ENCODE data around the gene RBM20. TPM values are rescaled to one million over a fixed set of nuclear protein-coding genes. Genes with fewer than 3 reads are reported as not detected.

Gene RBM20
- total RNA-seq, 2 experiments from 2014 or later: 0.06 to 0.17 TPM

DNA sequence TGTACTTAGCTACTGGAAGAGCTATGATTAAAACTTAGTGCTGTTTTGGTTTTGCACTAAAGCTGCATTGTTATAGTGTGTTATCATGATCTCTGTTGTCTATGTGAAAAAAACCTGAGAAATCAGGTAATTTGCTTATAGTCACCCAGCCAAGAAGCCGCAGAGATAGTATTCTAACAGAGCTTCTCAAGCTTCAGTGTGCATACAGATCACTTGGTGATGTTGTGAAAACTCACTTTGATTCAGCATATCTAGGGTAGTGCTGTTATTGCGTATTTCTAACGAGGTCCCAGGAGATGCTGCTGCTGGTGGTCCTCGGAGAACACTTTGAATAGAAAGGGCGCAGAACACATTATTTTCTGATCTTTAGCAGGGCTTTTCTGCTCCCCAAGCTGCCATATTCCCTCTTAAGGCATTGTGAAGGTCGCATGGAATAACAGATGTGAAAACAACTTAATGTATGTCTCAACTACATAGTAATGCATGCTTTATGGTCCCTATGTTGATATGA is 159.2 kb downstream of the RBM20 start:
- no peak for ATAC-seq (ENCODE audit: low read depth)
- H3K4me3 Mint-ChIP-seq: peak overlapping the region; percentile 67

DNA sequence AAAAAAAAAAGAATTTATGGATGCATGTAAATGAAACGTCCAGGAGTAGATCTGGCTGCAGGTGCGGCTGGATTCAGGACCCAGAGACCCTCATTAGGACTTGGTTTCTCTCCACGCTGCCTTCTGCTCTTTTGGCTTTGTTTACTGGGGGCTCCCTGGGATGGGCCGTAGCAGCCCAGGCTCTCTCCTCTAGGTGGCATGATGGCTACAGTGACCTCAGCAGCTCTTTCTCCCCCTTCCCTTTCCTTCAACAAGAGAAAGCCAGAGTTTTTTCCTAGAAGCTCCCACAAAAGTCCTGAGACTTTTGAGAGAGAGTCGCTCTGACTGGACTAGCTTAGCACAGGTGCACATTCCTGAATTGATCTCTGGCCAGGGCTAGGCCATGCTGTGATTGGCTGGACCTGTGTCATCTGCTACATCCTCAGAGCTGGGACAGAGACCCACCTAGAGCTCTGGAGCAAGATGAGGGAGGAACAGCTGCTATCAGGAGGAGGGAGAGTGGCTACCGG is 159.7 kb downstream of the RBM20 start:
- peak; percentile 42 for DNase-seq

More for the DNA sequence above, 159.2 kb downstream of the RBM20 start:
- H3K27me3 Mint-ChIP-seq: no peaks in the 10 kb centered on the region
- H3K36me3 Mint-ChIP-seq: peaks cover 4% of the 10 kb centered on the region
- H3K4me1 Mint-ChIP-seq: peaks cover 32% of the 10 kb centered on the region
- POLR2A ChIA-PET: interaction anchor here (0.5 to 2.6 kb wide), 18 partner anchors 12 to 1362 kb away, joined by 3 to 19 read pairs (median 4); partner anchors contain the start of genes BBIP1, PDCD4 and SHOC2
- DNase-seq: no peak
- peak overlapping the region; percentile 86 for H3K27ac Mint-ChIP-seq
- H3K9me3 Mint-ChIP-seq: peaks cover 2% of the 10 kb centered on the region

DNA sequence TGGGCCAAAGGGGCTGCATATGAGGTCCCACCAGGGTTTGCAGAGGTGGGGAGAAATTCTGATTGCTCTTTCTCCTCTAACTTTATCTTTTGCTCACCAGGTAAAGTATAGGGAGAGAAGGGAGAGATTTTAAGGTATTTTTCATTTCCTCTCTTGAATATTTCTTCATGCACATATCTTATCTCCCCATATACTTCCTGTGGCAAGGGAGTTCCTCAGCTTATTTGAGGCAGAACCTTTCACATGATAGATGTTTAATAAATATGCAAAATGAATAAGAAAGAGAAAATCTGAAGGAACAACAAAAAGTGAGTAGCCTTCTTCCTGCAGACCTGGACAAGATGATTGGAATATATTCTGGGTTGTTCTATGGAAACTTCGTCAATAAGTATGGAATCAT is 160.2 kb downstream of the RBM20 start:
- Mint-ChIP-seq H3K4me3 (peak overlapping the region; percentile 46), H3K27ac (peak overlapping the region; percentile 80), H3K4me1 (peaks cover 35% of the 10 kb centered on the region), H3K36me3 (peaks cover 4% of the 10 kb centered on the region), H3K27me3 (no peaks in the 10 kb centered on the region), H3K9me3 (peaks cover 2% of the 10 kb centered on the region)
- ATAC-seq (ENCODE audit: low read depth): no peak
- no peak for DNase-seq
- POLR2A ChIA-PET: interaction anchor here (0.9 to 2.6 kb wide), 11 partner anchors 28 to 133 kb away, joined by 3 to 19 read pairs (median 5); partner anchors contain the start of genes BBIP1, PDCD4 and SHOC2

More for the DNA sequence above, 159.7 kb downstream of the RBM20 start:
- Mint-ChIP-seq H3K9me3 (peaks cover 2% of the 10 kb centered on the region), H3K4me1 (peaks cover 35% of the 10 kb centered on the region), H3K27ac (peak overlapping the region; percentile 80), H3K27me3 (no peaks in the 10 kb centered on the region), H3K36me3 (peaks cover 4% of the 10 kb centered on the region), H3K4me3 (peak overlapping the region; percentile 46)
- peak; percentile 74 for ATAC-seq (ENCODE audit: low read depth)
- POLR2A ChIA-PET: interaction anchor here (0.6 to 2.6 kb wide), 16 partner anchors 13 to 1362 kb away, joined by 3 to 19 read pairs (median 5); partner anchors contain the start of genes BBIP1, PDCD4 and SHOC2

DNA sequence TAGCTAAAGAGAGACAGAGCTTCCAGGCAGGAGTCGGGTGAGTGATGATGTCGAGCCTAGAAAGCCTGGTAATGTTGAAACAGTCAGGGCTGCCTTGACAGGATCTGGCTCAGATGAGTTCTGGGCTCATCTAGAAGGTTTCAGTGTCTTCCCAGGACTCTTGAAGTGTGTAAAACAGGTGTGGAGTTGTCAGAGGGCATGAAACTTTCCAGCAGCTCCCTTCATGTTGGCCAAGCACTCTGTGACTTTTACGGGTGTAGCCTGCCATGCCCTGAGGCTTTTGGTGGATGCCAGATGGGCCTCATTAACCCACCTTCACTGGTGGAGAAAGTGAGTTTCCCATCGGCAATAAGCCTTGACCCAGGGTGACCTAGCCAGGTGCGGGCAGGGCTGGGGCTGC is 161.2 kb downstream of the RBM20 start:
- H3K4me3 Mint-ChIP-seq: no peak overlapping the region
- no peaks in the 10 kb centered on the region for H3K27me3 Mint-ChIP-seq
- peaks cover 2% of the 10 kb centered on the region for H3K9me3 Mint-ChIP-seq
- H3K36me3 Mint-ChIP-seq: peaks cover 4% of the 10 kb centered on the region
- peak overlapping the region; percentile 80 for H3K27ac Mint-ChIP-seq
- no peak for ATAC-seq (ENCODE audit: low read depth)
- DNase-seq: no peak
- peaks cover 35% of the 10 kb centered on the region for H3K4me1 Mint-ChIP-seq
- POLR2A ChIA-PET: no interaction called here

DNA sequence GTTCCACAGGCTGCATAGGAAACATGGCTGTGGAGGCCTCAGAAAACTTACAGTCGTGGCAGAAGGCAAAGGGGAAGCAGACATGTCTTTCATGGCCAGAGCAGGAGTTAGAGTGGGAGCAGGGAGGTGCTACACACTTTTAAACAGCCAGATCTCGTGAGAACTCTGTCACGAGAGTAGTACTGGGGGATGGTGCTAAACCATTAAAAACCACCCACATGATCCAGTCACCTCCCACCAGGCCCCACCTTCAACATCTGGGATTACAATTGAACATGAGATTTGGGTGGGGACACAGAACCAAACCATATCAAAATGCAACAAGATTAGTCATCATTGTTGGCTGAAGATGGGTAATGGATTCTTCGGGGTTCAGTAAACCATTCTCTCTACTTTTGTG is 162.2 kb downstream of the RBM20 start:
- H3K4me1 Mint-ChIP-seq: peaks cover 35% of the 10 kb centered on the region
- H3K4me3 Mint-ChIP-seq: no peak overlapping the region
- POLR2A ChIA-PET: no interaction called here
- no peak for DNase-seq
- H3K36me3 Mint-ChIP-seq: peaks cover 4% of the 10 kb centered on the region
- H3K9me3 Mint-ChIP-seq: peaks cover 2% of the 10 kb centered on the region
- H3K27ac Mint-ChIP-seq: no peak overlapping the region
- no peaks in the 10 kb centered on the region for H3K27me3 Mint-ChIP-seq
- ATAC-seq (ENCODE audit: low read depth): no peak

DNA sequence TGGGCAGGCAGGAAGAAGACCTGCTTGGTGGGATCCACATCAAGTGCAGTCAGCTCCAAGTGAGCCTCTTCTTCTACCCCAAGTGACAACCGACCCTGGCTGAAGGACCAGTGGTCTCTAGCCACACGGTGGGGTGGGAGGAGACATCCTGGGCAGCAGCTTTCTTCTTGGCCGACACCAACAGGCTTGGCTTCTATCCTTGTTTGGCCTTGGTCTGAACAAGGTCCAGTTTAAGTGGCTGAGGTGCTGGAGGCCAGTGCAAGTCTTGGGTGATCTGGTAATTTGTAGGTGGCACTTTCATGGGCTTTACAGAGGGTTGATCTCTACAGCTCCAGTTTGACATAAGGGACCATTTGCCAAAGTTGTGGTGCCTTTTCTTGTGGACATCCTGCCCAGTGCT is 164.0 kb downstream of the RBM20 start:
- H3K27me3 Mint-ChIP-seq: no peaks in the 10 kb centered on the region
- H3K36me3 Mint-ChIP-seq: peaks cover 2% of the 10 kb centered on the region
- H3K27ac Mint-ChIP-seq: no peak overlapping the region
- DNase-seq (no peak), ATAC-seq (ENCODE audit: low read depth) (no peak)
- peaks cover 22% of the 10 kb centered on the region for H3K4me1 Mint-ChIP-seq
- POLR2A ChIA-PET: interaction anchor here (1.0 kb wide), 1 partner anchor 63 kb away, joined by 3 read pairs; the partner anchor contains the start of gene PDCD4
- H3K4me3 Mint-ChIP-seq: no peak overlapping the region
- no peaks in the 10 kb centered on the region for H3K9me3 Mint-ChIP-seq

DNA sequence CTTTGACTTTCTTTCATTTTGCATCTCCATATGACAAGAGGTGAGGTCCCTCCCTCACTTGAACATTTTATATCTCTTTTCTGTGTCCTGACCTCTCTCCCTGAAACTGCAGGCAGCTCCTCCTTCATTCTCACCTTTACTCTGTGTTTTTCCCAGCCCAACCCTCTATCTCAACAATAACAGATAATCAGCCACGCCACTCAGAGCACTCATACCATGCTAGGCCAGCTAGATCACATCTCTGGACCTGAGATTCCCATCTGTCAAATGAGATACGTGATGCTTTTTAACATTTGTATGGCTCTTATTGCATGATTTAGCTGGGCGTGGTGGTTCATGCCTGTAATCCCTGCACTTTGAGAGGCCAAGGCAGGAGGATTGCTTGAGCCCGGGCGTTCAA is 164.5 kb downstream of the RBM20 start:
- H3K4me3 Mint-ChIP-seq: no peak overlapping the region
- POLR2A ChIA-PET: no interaction called here
- H3K27ac Mint-ChIP-seq: no peak overlapping the region
- H3K27me3 Mint-ChIP-seq: no peaks in the 10 kb centered on the region
- DNase-seq: no peak
- no peaks in the 10 kb centered on the region for H3K9me3 Mint-ChIP-seq
- H3K36me3 Mint-ChIP-seq: peaks cover 2% of the 10 kb centered on the region
- H3K4me1 Mint-ChIP-seq: peaks cover 18% of the 10 kb centered on the region
- ATAC-seq (ENCODE audit: low read depth): no peak

DNA sequence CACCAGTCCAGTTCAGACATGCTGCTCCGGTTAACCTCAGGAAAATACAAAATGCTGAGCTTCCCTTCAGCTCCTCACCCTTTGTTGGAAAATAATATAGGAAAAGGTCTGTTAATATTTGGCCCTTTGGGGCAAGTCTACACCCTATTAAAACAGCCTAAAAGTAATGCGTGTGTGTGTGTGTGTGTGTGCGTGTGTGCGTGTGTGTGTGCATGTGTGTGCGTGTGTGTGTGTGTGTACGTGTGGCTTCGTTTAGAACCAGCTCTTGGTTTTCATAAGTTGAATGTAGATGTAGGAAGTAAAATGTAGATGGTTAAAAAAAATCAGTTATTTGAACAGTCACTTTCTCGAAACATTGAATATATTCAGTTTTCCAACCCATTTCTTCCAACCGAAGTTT is 166.5 kb downstream of the RBM20 start:
- Mint-ChIP-seq H3K27me3 (no peaks in the 10 kb centered on the region), H3K27ac (no peak overlapping the region), H3K36me3 (no peaks in the 10 kb centered on the region), H3K4me3 (no peak overlapping the region), H3K9me3 (no peaks in the 10 kb centered on the region), H3K4me1 (peaks cover 7% of the 10 kb centered on the region)
- no peak for ATAC-seq (ENCODE audit: low read depth)
- POLR2A ChIA-PET: no interaction called here
- DNase-seq: no peak

DNA sequence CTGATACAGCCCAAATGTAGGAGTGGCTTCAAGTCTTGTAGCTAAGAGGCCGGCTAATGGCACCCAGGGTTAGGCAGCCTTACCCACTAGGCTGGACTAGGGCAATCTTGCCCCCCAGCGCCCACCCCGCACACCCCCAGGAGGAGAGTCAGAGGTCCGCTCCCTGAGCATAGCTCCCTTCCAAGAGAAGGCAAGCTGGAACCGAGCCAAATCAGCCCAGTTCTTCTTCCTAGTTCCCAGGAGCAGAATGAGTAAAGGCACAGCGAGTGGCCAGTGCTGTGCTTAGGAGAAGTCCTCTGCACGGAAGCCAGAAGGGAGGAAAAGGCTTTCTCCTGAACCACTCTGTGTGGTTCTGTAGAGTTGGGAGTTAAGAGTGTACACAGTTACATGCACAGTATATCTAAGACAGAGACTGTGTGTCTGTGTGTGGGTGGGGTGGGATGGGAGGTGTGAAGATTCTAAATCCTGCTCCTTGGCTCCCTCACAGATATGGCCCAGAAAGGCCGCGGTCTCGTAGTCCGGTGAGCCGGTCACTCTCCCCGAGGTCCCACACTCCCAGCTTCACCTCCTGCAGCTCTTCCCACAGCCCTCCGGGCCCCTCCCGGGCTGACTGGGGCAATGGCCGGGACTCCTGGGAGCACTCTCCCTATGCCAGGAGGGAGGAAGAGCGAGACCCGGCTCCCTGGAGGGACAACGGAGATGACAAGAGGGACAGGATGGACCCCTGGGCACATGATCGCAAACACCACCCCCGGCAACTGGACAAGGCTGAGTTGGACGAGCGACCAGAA is 167.8 kb downstream of the RBM20 start:
- no peaks in the 10 kb centered on the region for H3K36me3 Mint-ChIP-seq
- H3K27ac Mint-ChIP-seq: no peak overlapping the region
- no peaks in the 10 kb centered on the region for H3K27me3 Mint-ChIP-seq
- H3K4me3 Mint-ChIP-seq: no peak overlapping the region
- H3K4me1 Mint-ChIP-seq: peaks cover 9% of the 10 kb centered on the region
- POLR2A ChIA-PET: no interaction called here
- no peak for ATAC-seq (ENCODE audit: low read depth)
- no peak for DNase-seq
- no peaks in the 10 kb centered on the region for H3K9me3 Mint-ChIP-seq

DNA sequence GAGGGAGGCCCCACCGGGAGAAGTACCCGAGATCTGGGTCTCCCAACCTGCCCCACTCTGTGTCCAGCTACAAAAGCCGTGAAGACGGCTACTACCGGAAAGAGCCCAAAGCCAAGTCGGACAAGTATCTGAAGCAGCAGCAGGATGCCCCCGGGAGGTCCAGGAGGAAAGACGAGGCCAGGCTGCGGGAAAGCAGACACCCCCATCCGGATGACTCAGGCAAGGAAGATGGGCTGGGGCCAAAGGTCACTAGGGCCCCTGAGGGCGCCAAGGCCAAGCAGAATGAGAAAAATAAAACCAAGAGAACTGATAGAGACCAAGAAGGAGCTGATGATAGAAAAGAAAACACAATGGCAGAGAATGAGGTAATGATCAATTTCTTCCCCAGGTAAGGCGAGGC is 168.4 kb downstream of the RBM20 start:
- Mint-ChIP-seq H3K4me3 (no peak overlapping the region), H3K36me3 (no peaks in the 10 kb centered on the region), H3K4me1 (peaks cover 12% of the 10 kb centered on the region), H3K27ac (no peak overlapping the region), H3K9me3 (no peaks in the 10 kb centered on the region), H3K27me3 (no peaks in the 10 kb centered on the region)
- POLR2A ChIA-PET: no interaction called here
- DNase-seq (no peak), ATAC-seq (ENCODE audit: low read depth) (no peak)

DNA sequence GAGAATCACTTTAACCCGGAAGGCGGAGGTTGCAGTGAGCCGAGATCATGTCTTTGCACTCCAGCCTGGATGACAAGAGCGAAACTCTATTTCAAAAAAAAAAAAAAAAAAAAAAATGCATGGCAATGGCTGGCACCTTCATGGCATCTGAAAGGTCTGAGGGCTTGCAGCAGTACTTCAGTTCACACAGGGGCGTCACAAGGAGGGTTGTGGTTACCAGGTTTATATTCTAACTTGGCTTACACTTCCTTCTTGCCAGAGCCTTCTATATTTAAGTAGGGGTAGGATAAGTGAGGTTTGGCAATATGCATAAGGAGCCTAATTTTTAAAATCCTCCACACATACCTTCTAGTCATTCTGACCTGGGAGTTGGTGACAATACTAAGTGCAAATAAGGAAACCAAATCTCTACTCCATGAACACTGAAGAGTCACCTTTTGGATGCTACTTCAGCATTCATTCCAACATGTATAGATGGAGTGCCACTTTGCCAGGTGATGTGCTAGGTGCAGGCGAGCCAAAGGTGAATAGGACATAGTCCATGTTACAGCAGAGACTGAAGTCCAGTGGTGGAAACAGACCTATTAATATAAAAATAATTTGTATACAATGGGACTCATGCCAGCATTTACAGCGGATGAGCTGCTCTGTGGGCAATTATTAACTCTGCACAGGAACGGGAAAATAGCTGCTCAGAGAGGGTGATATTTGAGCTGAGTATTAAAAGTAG is 169.8 kb downstream of the RBM20 start:
- no peak overlapping the region for H3K4me3 Mint-ChIP-seq
- DNase-seq (no peak), ATAC-seq (ENCODE audit: low read depth) (no peak)
- POLR2A ChIA-PET: no interaction called here
- peaks cover 11% of the 10 kb centered on the region for H3K4me1 Mint-ChIP-seq
- peaks cover 1% of the 10 kb centered on the region for H3K36me3 Mint-ChIP-seq
- no peaks in the 10 kb centered on the region for H3K9me3 Mint-ChIP-seq
- H3K27ac Mint-ChIP-seq: no peak overlapping the region
- H3K27me3 Mint-ChIP-seq: no peaks in the 10 kb centered on the region

DNA sequence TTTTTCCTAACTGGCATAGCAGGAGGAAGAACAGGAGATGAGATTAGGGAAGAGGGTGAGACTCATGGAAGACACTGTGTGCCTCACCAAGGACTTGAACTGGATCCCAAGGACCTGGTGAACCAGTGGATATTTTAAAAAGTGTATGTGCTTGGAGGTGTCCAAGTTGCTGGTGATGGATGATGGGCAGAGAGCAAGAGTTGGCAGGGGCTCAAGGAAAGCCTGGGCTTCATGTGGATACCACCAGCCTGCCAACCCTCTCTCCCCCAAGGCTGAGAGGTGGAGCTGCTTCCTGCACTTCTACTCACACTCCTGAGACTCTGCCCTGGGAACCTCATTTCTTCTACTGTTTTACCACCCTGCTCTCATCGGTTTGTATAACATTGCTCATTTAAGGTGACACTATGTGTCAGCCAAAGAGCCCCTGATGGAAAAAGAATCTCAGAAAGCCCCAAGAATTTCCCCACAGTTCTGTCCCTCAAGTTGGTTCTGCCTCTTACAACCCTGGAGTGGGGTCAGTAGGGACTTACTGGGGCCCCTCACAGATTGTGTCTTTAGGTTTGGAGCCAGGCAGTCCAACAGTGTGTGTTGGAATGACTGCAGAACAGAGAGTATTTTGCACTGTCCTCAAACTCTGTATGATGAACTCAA is 171.3 kb downstream of the RBM20 start:
- DNase-seq (no peak), ATAC-seq (ENCODE audit: low read depth) (peak; percentile 27)
- H3K27me3 Mint-ChIP-seq: no peaks in the 10 kb centered on the region
- H3K4me1 Mint-ChIP-seq: peaks cover 11% of the 10 kb centered on the region
- H3K4me3 Mint-ChIP-seq: no peak overlapping the region
- peaks cover 1% of the 10 kb centered on the region for H3K36me3 Mint-ChIP-seq
- POLR2A ChIA-PET: interaction anchor here (0.6 kb wide), 1 partner anchor 387 kb away, joined by 4 read pairs; no protein-coding TSS in a partner anchor
- H3K9me3 Mint-ChIP-seq: no peaks in the 10 kb centered on the region
- no peak overlapping the region for H3K27ac Mint-ChIP-seq

DNA sequence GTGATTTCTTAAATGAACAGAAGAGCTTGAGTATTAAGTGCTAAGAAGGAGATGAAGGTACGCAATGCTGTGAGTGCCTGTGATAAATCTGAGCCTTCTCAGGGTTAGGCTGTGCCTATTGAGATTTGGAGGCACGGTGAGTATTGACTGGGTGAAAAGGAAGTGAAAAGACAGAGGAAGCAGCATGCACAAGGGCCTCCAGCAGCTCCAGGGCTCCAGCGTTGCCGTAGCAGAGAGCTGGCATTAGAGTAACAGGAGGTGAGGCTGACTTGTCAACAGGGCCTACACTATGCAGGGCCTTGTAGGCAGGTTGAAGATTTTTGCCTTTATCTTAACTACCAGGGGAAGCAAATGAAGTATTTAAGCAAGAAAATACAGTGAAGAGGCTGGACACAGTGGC is 173.5 kb downstream of the RBM20 start:
- POLR2A ChIA-PET: interaction anchor here (0.6 to 1.1 kb wide), 2 partner anchors 9 to 41 kb away, joined by 3 to 7 read pairs; no protein-coding TSS in a partner anchor
- H3K9me3 Mint-ChIP-seq: no peaks in the 10 kb centered on the region
- DNase-seq: no peak
- peaks cover 16% of the 10 kb centered on the region for H3K4me1 Mint-ChIP-seq
- peaks cover 1% of the 10 kb centered on the region for H3K36me3 Mint-ChIP-seq
- H3K4me3 Mint-ChIP-seq: no peak overlapping the region
- H3K27me3 Mint-ChIP-seq: no peaks in the 10 kb centered on the region
- peak; percentile 57 for ATAC-seq (ENCODE audit: low read depth)
- H3K27ac Mint-ChIP-seq: no peak overlapping the region
